Islet precursor cell (in vitro differentiated cells): ENCODE measurements around the gene OR2Y1.
"Not testable (repeated sequence)": the region's sequence is repeated elsewhere in the genome, so short reads cannot be mapped to it uniquely, and the experiment has no call there.

Source experiments
- DNase-seq: peaks from one replicate; pipeline ENCODE4 v3.0.0-alpha.2; 2018

Gene OR2Y1

DNA sequence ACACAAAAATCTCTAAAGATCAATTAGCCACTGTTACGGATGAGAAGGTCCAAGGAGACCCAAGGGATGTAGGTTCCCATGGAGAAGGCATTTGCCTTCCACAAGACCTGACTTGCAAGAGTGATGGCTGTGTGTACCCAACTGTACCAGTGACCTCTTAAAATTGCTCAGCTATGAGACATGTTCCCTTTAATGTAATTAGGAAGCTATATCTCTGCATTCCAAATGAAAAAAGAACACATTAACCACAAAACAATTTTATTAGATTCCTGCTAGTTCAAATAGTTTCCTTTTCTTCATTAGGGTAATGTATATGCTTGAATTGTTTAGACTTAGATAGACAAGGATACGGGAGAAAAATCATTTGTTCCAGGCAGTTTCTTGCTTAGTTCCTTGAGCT is 3.3 kb downstream of the OR2Y1 start:
- DNase-seq = no peak

DNA sequence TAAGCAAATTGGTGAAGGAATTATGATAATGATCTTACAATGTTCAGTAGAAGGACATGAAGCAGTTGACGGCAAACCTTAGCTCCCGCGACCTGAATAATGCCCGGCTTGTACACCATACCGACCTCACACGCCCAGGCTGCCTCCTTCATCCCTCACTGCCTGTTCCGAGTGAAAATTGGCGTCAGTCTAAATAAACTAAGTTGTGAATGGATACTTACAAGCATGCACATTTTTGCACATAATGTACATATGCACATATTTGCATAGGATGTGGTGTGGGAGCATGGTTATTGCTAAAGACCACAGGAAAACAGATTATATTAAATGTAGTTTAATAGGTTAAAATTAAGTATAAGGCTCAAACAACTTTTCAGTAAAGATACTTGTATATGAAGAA is 14.9 kb downstream of the OR2Y1 start:
- no peak for DNase-seq

DNA sequence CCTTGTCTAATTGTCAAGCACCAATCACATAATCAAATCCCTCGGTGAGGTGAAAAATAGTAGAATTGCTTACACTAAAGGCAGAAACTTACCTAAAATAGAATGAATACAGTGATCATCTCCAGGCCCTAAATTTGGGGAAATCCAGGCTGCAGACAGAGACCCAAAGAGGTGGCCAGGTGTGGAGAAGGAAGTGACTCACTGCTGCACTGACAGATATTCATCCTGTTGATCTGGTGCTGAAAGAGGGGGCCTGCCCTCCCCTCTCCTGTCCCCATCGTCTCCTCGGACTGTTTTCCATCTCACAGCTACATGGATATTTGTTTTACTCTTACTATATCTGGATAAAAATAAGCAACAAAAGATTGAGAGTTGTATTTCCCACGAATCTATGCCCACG is 15.9 kb downstream of the OR2Y1 start:
- no peak for DNase-seq

DNA sequence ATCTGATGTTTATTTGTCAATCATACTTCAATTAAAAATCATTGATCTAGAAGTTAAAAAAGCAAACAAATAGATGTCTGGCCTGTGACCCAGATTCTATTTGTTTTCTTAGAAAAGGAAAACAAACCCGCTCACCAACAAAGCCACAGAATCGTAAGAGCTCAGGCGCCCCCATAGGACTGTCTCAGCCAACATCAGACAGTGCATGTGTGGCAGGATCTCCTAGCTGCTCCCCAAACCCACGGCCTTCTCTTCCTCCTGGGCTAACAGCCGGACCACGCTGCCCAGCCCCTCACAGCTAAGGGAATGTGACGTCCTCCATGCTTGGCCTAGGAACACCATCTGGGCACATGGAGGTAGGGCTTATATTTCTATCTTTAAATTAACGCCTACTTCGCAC is 19.4 kb downstream of the OR2Y1 start:
- no peak for DNase-seq

DNA sequence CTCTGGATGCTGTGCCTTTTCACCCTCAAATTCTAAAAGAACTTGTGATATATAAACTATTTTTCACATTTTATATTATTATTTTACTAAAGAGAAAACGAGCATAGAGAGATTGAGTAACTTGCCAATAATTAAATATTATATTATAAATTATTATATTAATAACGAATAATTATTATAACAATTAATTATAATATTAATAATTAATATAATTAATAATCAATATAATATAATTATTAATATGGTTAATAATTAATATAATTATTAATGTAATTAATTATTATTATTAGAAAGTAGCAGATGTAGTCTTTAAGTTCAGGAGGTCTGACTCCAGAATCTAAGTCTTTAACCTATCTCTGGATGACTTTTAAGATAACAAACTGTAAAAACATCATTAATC is 20.1 kb downstream of the OR2Y1 start:
- DNase-seq = no peak

DNA sequence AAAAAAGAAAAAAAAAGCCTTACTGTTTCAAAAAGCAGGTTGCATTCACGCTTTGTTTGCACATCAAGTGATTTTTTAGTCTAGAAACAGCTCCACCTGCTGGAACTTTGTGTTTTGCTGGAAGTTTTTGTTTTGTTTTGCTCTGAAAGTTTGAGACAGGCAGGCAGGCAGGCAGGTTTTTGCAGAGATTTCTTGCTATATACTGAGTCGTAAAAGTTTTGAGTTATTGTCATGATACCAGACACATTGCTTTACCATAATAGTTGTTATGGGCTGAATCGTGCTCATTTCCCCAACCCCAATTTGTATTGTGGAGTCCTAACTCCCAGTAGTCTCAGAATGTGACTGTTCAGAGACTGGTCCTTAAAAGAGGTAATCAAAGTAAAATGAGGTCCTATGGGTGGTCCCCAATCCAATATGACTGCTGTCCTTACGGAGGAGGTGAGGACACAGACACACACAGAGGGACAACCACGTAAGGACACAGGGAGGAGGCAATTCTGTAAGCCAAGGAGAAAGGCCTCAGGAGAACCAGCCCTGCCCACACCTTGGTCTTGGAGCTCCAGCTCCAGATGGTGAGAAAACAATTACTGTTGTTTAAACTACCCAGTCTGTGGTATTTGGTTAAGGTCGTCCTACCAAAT is 20.9 kb downstream of the OR2Y1 start:
- no peak for DNase-seq

DNA sequence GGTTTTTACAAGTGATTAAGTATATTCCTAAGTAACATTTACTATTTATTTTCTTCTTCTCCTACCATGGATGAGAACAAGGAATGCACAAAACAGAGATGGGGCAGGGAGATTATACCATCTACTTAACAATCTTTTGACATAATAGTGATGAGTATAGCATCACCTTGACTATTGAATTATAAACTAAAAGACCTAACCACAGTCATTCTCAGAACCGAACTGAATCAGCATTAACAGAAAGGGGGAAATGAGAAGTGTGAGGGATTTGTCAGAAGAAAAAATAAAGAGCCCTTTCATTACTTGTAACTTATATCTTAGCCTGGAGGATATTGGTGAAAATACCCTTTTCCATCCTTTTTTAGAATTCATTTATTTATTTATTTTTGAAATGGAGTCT is 21.9 kb downstream of the OR2Y1 start:
- DNase-seq = no peak

DNA sequence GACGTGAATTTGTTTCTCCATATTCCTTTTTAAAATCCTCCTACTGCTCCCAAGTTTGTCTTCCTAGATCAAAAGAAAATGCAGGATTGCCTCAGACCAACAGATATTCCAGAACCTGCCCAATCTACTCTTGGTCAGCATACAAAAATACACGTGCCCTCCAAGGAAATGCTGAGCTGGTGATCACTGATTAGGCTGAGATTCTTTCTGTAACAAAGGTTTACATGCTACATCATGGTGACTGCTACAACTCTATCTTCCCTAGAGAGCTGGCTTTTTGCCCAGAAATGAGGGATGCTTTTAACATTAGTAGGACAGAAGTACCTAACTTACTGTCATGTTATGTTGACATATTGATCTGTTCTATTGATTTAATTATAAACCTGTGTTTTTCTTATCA is 35.5 kb downstream of the OR2Y1 start:
- no peak for DNase-seq

DNA sequence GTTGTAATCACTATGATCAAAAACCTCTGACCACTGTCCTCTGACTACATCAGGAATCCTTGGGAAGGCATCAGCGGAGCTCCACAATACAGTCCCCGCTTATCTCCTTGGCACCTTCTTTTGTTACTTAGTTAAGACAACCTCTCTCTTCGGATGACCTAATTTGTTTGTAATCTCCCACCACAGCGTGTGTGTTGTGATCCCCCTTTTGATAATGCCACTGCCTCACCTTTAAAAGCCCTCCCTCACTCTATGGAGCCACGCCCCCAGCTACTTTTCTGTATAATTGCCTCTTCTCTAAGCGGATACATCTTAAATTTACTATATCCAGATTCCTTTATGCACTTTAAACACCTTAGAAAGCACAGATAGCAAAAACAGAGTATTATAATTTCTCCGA is 35.9 kb downstream of the OR2Y1 start:
- no peak for DNase-seq

DNA sequence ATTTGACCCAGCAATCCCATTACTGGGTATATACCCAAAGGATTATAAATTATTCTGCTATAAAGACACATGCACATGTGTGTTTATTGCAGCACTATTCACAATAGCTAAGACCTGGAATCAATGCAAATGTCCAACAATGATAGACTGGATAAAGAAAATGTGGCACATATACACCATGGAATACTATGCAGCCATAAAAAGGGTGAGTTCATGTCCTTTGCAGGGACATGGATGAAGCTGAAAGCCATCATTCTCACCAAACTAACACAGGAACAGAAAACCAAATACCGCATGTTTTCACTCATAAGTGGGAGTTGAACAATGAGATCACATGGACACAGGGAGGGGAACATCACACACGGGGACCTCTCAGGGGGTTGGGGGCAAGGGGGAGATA is 36.5 kb downstream of the OR2Y1 start:
- not testable (repeated sequence) for DNase-seq

DNA sequence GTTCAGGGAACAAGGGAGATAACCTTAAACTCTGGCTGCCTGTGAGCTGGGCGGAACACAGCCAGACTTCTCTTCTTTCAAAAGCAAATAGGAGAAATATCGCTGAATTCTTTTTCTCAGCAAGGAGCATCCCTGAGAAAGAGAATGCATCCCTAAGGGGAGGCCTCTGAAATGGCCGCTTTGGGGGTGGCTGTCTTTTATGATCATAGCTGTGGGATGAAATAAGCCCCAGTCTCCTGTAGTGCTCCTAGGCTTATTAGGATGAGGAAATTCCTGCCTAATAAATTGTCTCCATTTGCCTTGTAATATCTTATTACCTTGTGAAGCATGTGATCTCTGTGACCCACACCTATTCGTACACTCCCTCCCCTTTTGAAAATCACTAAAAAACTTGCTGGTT is 39.4 kb downstream of the OR2Y1 start:
- not testable (repeated sequence) for DNase-seq

DNA sequence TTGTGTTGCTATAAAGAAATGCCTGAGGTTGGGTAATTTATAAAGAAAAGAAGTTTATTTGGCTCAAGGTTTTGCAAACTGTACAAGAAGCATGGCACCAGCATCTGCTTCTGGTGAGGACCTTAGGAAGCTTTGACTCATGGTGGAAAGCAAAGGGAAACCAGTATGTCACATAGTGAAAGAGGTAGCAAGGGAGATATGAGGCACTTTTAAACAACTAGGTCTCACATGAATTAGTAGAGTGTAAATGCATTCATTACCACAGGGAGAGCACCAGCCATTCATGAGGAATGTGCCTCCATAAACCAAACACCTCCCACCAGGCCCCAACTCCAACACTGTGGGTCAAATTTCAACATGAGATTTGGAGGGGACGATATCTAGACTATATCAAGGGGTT is 40.8 kb downstream of the OR2Y1 start:
- no peak for DNase-seq

DNA sequence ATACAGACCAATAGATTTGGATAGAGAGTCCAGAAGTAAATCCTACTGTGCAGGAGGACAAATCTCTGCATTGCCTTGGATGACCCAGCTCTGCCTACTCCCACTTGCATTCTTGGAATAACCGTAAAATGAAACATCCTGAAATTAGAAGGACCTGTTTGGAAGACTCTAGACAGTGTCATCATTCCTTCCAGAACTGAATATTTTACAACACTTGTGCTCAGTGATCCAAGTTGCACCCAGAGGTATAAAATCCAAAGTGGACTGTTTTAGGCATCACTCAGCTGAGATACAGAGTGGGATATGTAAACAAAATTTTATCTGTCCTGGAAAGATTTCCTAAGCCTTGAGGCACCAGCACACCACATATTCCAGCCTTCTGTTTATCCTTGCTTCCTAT is 43.7 kb downstream of the OR2Y1 start:
- DNase-seq = no peak

DNA sequence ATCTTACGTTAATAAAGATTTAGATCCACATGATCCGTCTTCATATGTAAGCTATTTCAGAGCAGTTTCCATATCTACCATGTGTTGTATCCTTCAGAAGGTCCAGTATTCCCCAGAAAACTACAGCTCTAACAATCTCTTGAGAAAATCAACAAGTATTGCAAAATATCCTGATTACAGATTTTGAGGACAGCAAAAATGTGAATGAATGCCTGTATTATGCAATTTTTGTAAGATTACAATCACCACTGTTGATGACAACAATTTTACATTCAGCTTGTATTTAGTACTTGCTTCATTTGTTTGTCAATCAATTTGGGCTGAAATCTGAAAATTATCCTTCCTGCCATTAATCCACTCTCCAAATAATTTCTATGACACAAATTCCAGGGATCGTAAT is 47.4 kb downstream of the OR2Y1 start:
- no peak for DNase-seq

DNA sequence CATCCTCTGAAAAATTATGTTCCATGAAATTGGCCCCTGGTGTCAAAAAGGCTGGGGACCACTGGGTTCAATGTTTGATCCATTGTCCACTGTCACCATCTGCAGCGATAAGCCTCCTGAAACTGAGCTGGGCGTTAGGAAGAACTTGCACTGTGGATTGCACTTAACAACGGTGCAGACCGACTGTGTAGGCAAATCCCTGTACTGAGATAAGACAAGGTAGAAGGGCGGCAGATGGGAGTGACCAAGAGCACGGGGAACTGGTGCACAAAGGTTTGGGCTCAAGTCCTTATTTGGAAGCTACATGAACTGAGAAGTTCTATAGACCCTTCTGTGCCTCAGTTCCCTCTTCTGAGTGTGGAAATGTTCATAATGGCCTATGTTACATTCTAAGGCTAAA is 48.8 kb downstream of the OR2Y1 start:
- DNase-seq = no peak

DNA sequence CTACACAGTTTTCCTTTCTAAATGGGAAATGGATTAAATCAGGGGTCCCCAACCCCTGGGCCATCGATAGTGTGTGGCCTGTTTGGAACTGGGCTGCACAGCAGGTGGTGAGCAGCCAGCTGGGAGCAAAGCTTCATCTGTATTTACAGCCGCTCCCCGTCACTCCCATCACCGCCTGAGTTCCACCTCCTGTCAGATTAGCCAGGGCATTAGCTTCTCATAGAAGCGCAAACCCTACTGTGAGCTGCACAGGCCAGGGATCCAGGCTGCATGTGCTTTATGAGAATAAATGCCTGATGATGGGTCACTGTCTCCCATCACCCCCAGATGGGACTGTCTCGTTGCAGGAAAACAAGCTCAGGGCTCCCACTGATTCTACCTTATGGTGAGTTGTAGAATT is 49.3 kb downstream of the OR2Y1 start:
- DNase-seq = no peak

DNA sequence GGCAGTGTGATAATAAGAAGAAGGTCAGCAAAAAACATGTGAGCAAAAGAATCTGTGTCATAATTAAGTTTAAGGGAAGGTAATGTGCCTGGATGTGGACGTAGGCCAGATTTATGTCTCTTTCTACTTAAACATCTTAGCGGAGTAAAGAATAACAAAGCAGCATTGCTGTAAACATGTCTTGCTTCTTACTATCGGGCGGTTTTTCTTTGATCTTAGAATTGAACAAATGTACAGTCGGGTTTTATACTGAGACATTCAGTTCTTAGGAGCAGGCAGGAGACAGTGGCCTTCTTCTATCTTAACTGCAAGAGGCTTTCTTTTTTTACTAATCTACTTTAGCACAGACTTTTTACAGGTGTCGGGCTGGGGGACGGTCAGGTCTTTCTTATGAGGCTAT is 50.1 kb downstream of the OR2Y1 start:
- no peak for DNase-seq
